ENCODE data around the gene PIERCE2. TPM values are rescaled to one million over a fixed set of nuclear protein-coding genes. Genes with fewer than 3 reads are reported as not detected.

The PIERCE2 gene
- total and polyA plus RNA-seq, 2 experiments from 2014 or later: 2.6 to 3.8 TPM

DNA sequence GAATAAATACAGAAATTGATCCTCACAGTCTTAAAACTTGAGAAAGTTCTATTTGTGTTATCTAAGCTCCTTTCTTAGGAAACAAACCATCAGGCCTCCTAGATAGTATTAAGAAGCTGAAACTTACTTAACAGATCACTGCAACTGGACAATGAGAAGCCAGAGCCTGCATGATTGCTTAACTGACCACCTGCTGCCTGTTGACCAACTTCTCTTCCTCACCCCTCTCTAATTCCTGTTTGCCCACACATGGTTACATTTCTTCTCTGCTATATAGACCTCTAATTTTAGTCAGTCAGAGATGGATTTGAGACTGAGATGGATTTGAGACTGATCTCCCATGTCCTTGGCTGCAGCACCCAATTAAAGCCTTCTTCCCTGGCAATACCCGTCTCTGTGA, 13.6 kb upstream of the PIERCE2 start:
- no peak overlapping the region for H3K27ac ChIP-seq (ENCODE audit: low read depth)
- H3K4me1 Mint-ChIP-seq: peaks cover 8% of the 10 kb centered on the region; the same call in 2 of the 3 replicates

More for the DNA sequence above, 13.6 kb upstream of the PIERCE2 start:
- H3K27me3 ChIP-seq (ENCODE audit: insufficient read depth): no peaks in the 10 kb centered on the region
- Mint-ChIP-seq H3K9me3 (peaks cover 12% of the 10 kb centered on the region; the same call in 2 of the 3 replicates), H3K4me3 (no peak overlapping the region), H3K27me3 (ENCODE audit: insufficient read depth, low read depth, poor library complexity) (no peaks in the 10 kb centered on the region), H3K36me3 (ENCODE audit: low read depth) (no peaks in the 10 kb centered on the region; the same call in 2 of the 3 replicates), H3K27ac (no peak overlapping the region)
- H3K4me3 ChIP-seq: no peak overlapping the region
- no peaks in the 10 kb centered on the region for H4K20me1 ChIP-seq (replicated peaks; ENCODE audit: insufficient read depth)
- no peak for TF ChIP-seq ZNF331 (CRISPR knock-in tag; IDR thresholded peaks at IDR 0.05; ENCODE audit: low read depth)
- no peak for TF ChIP-seq POLR2AphosphoS5 (IDR thresholded peaks at IDR 0.05; ENCODE audit: low read depth)
- TF ChIP-seq NANOG (IDR thresholded peaks at IDR 0.05; ENCODE audit: borderline replicate concordance): no peak
- TF ChIP-seq, protein P1, sequence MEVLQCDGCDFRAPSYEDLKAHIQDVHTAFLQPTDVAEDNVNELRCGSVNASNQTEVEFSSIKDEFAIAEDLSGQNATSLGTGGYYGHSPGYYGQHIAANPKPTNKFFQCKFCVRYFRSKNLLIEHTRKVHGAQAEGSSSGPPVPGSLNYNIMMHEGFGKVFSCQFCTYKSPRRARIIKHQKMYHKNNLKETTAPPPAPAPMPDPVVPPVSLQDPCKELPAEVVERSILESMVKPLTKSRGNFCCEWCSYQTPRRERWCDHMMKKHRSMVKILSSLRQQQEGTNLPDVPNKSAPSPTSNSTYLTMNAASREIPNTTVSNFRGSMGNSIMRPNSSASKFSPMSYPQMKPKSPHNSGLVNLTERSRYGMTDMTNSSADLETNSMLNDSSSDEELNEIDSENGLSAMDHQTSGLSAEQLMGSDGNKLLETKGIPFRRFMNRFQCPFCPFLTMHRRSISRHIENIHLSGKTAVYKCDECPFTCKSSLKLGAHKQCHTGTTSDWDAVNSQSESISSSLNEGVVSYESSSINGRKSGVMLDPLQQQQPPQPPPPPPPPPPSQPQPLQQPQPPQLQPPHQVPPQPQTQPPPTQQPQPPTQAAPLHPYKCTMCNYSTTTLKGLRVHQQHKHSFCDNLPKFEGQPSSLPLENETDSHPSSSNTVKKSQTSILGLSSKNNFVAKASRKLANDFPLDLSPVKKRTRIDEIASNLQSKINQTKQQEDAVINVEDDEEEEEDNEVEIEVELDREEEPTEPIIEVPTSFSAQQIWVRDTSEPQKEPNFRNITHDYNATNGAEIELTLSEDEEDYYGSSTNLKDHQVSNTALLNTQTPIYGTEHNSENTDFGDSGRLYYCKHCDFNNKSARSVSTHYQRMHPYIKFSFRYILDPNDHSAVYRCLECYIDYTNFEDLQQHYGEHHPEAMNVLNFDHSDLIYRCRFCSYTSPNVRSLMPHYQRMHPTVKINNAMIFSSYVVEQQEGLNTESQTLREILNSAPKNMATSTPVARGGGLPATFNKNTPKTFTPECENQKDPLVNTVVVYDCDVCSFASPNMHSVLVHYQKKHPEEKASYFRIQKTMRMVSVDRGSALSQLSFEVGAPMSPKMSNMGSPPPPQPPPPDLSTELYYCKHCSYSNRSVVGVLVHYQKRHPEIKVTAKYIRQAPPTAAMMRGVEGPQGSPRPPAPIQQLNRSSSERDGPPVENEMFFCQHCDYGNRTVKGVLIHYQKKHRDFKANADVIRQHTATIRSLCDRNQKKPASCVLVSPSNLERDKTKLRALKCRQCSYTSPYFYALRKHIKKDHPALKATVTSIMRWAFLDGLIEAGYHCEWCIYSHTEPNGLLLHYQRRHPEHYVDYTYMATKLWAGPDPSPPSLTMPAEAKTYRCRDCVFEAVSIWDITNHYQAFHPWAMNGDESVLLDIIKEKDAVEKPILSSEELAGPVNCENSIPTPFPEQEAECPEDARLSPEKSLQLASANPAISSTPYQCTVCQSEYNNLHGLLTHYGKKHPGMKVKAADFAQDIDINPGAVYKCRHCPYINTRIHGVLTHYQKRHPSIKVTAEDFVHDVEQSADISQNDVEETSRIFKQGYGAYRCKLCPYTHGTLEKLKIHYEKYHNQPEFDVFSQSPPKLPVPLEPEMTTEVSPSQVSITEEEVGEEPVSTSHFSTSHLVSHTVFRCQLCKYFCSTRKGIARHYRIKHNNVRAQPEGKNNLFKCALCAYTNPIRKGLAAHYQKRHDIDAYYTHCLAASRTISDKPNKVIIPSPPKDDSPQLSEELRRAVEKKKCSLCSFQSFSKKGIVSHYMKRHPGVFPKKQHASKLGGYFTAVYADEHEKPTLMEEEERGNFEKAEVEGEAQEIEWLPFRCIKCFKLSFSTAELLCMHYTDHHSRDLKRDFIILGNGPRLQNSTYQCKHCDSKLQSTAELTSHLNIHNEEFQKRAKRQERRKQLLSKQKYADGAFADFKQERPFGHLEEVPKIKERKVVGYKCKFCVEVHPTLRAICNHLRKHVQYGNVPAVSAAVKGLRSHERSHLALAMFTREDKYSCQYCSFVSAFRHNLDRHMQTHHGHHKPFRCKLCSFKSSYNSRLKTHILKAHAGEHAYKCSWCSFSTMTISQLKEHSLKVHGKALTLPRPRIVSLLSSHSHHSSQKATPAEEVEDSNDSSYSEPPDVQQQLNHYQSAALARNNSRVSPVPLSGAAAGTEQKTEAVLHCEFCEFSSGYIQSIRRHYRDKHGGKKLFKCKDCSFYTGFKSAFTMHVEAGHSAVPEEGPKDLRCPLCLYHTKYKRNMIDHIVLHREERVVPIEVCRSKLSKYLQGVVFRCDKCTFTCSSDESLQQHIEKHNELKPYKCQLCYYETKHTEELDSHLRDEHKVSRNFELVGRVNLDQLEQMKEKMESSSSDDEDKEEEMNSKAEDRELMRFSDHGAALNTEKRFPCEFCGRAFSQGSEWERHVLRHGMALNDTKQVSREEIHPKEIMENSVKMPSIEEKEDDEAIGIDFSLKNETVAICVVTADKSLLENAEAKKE (CRISPR knock-in tag; IDR thresholded peaks at IDR 0.05): no peak
- no peak for TF ChIP-seq JUNB (IDR thresholded peaks at IDR 0.05; ENCODE audit: unreplicated experiment)
- no peak for TF ChIP-seq EZH2phosphoT487 (IDR thresholded peaks at IDR 0.05; ENCODE audit: unreplicated experiment)
- no peak for TF ChIP-seq ZNF114 (CRISPR knock-in tag; IDR thresholded peaks at IDR 0.05)
- H3K36me3 ChIP-seq (ENCODE audit: insufficient read depth): no peaks in the 10 kb centered on the region
- H2AFZ ChIP-seq: no peak overlapping the region
- no peaks in the 10 kb centered on the region for H3K4me1 ChIP-seq (ENCODE audit: insufficient read depth)
- no peak overlapping the region for H3K4me2 ChIP-seq
- no peaks in the 10 kb centered on the region for H3K9me2 ChIP-seq (ENCODE audit: insufficient read depth)
- ATAC-seq (no peak), DNase-seq (ENCODE audit: low spot score) (no peak)
- no peaks in the 10 kb centered on the region for H3K79me2 ChIP-seq (replicated peaks; ENCODE audit: insufficient read depth)
- no peaks in the 10 kb centered on the region for H3F3A ChIP-seq (replicated peaks; ENCODE audit: low read depth)
